Endothelial cell of umbilical vein (primary cell): Measurements from ENCODE around the gene SCGB2B2. TPM values are rescaled to one million over a fixed set of nuclear protein-coding genes. Genes with fewer than 3 reads are reported as not detected.

ENCODE experiments used
- BruUV-seq: library from RNA; stranded (reverse); fragments of 400-500 nt; replicated peaks from 2 replicates; lab custom pipeline; 2021; lab: Mats Ljungman, UMichigan
- CTCF ChIA-PET: fragments of 300-600, 350-600 bp; sonication (Branson Sonifier 250); formaldehyde crosslinking; loops from one replicate; lab custom pipeline; 2021; ENCODE audit warnings: antibody characterized with exemption, inconsistent platforms; lab: Charles Lee
- POLR2A ChIA-PET: fragments of 300-600, 350-600 bp; sonication (Branson Sonifier 250); formaldehyde crosslinking; loops from one replicate; lab custom pipeline; 2021; ENCODE audit warnings: antibody characterized with exemption, inconsistent platforms; lab: Charles Lee
- DNase-seq: peaks from one replicate; pipeline ENCODE4 v3.0.0-alpha.2; 2011; ENCODE audit warnings: low read depth, low spot score
- FAIRE-seq: peaks from 2 replicates; lab custom pipeline; 2011; peaks lifted over from hg19 to GRCh38; lab: Jason Lieb, UNC
- H2AFZ ChIP-seq: 2 replicates; pipeline ENCODE4 v1.6.0; 2012; ENCODE audit warnings: low read depth, low read length, control low read depth, inconsistent platforms
- H3K27ac ChIP-seq: 2 replicates; pipeline ENCODE4 v1.5.1; 2011; ENCODE audit warnings: low read depth, mild to moderate bottlenecking, control low read depth, low read length, moderate library complexity; ENCODE audit not compliant: insufficient read depth
- H3K27me3 ChIP-seq, 2 experiments: 2 replicates each; pipeline versions ENCODE4 v1.6.0 to v1.6.1; 2011; ENCODE audit warnings: low read length in 2 of 2, mixed read lengths in 1 of 2; ENCODE audit not compliant: control insufficient read depth in 2 of 2, insufficient read depth in 2 of 2
- H3K36me3 ChIP-seq, 2 experiments: 2 replicates in 1 of 2; 3 replicates in 1 of 2; pipeline ENCODE4 v1.5.1; 2011; ENCODE audit warnings: low read length in 2 of 2, mild to moderate bottlenecking in 1 of 2, moderate library complexity in 1 of 2; ENCODE audit not compliant: control insufficient read depth in 2 of 2, insufficient read depth in 2 of 2; ENCODE audit errors: extremely low read depth in 1 of 2
- H3K4me1 ChIP-seq: 3 replicates; pipeline ENCODE4 v1.5.1; 2011; ENCODE audit warnings: mild to moderate bottlenecking, low read length; ENCODE audit not compliant: control insufficient read depth, insufficient read depth; ENCODE audit errors: extremely low read depth
- H3K4me2 ChIP-seq: 2 replicates; pipeline ENCODE4 v1.6.1; 2011; ENCODE audit warnings: low read length, control low read depth, mixed read lengths; ENCODE audit not compliant: insufficient read depth
- H3K4me3 ChIP-seq, 3 experiments: fragments of 200-600 bp in 1 of 3; sonication (generic), shearing (Covaris generic) in 1 of 3; replicated peaks in 1 of 3; 2 replicates each; pipeline ENCODE4 v1.5.1; 2011 to 2016; ENCODE audit warnings: control low read depth in 3 of 3, low read length in 3 of 3, mild to moderate bottlenecking in 2 of 3, inconsistent platforms in 1 of 3, low read depth in 1 of 3, moderate library complexity in 1 of 3; ENCODE audit not compliant: insufficient read depth in 1 of 3
- H3K79me2 ChIP-seq: 2 replicates; pipeline ENCODE4 v1.6.0; 2012; ENCODE audit warnings: low read length, inconsistent platforms; ENCODE audit not compliant: control insufficient read depth, insufficient read depth
- H3K9ac ChIP-seq: replicated peaks from 2 replicates; pipeline ENCODE3; 2011; ENCODE audit warnings: low read length, control low read depth; ENCODE audit not compliant: insufficient read depth; ENCODE audit errors: extremely low read depth
- H3K9me1 ChIP-seq: replicated peaks from 3 replicates; pipeline ENCODE4 v1.6.0; 2011; ENCODE audit warnings: mild to moderate bottlenecking, low read length; ENCODE audit not compliant: control insufficient read depth, insufficient read depth; ENCODE audit errors: extremely low read depth
- H3K9me3 ChIP-seq: replicated peaks from 2 replicates; pipeline ENCODE4 v1.5.1; 2012; ENCODE audit warnings: low read length, inconsistent platforms; ENCODE audit not compliant: control insufficient read depth, insufficient read depth
- H4K20me1 ChIP-seq: replicated peaks from 2 replicates; pipeline ENCODE3; 2011; ENCODE audit warnings: mild to moderate bottlenecking, low read length; ENCODE audit not compliant: control insufficient read depth, insufficient read depth; ENCODE audit errors: extremely low read depth
- EZH2 ChIP-seq: IDR thresholded peaks from 2 replicates; pipeline ENCODE4 v1.6.1; 2012; ENCODE audit warnings: borderline replicate concordance, low read depth, mild to moderate bottlenecking, moderate library complexity, low read length, inconsistent platforms; ENCODE audit not compliant: severe bottlenecking
- FOS ChIP-seq: IDR thresholded peaks from 2 replicates; pipeline ENCODE4 v1.6.1; 2011; ENCODE audit warnings: mild to moderate bottlenecking, low read length, moderate library complexity, borderline replicate concordance; ENCODE audit not compliant: insufficient read depth
- GATA2 ChIP-seq: IDR thresholded peaks from 2 replicates; pipeline ENCODE4 v1.7.0; 2011; ENCODE audit warnings: low read depth, mild to moderate bottlenecking, moderate library complexity, mixed read lengths, low read length; ENCODE audit not compliant: insufficient read length, insufficient read depth
- JUN ChIP-seq: IDR thresholded peaks from 2 replicates; pipeline ENCODE4 v1.6.1; 2011; ENCODE audit warnings: borderline replicate concordance, low read depth; ENCODE audit not compliant: insufficient read length, insufficient read depth
- MAX ChIP-seq: IDR thresholded peaks from 2 replicates; pipeline ENCODE4 v1.6.1; 2011; ENCODE audit not compliant: insufficient read depth, insufficient read length
- MYC ChIP-seq: IDR thresholded peaks from one replicate; pipeline ENCODE4 v1.6.1; 2011; ENCODE audit warnings: mild to moderate bottlenecking, low read depth, low read length
- POLR2A ChIP-seq: IDR thresholded peaks from 2 replicates; pipeline ENCODE4 v1.6.1; 2012; ENCODE audit warnings: low read depth, mild to moderate bottlenecking, control low read depth, low read length
- POLR2AphosphoS5 ChIP-seq: IDR thresholded peaks from 2 replicates; pipeline ENCODE4 v1.6.1; 2012; ENCODE audit warnings: low read depth, mild to moderate bottlenecking, control low read depth, low read length, moderate library complexity; ENCODE audit not compliant: insufficient read depth
- dilution Hi-C: fragments of 300-500 bp; cut with MboI; formaldehyde crosslinking; loops from one replicate; pipeline ENCODE4 v1.15.0; 2019; ENCODE audit warnings: low sequenced_read_pairs; ENCODE audit not compliant: extremely low pct_ligation_motif_present
- intact Hi-C: fragments of 100-400 bp; cut with micrococcal nuclease; formaldehyde crosslinking; loops from one replicate; pipeline ENCODE4 v1.10.0; 2022
- polyA plus RNA-seq, 4 experiments: library from polyadenylated mRNA; depleted of rRNA in 3 of 4; stranded (reverse) in 3 of 4; unstranded in 1 of 4; fragments of >200 nt; gene quantifications; 2 replicates each; pipeline versions ENCODE4 v1.2.1 to v1.2.3, GENCODE V29; 2011 to 2012; ENCODE audit warnings: missing spikeins in 1 of 4
- total RNA-seq: library from RNA; stranded (reverse); gene quantifications from 2 replicates; pipeline ENCODE4 v1.2.3, GENCODE V29; 2021
- TF ChIP-seq, protein P1 (sequence below), 2 donors: IDR thresholded peaks; 1 replicate in 1 of 2; 2 replicates in 1 of 2; pipeline ENCODE4 v1.5.1; 2011; ENCODE audit warnings: low read length in 2 of 2, mild to moderate bottlenecking in 2 of 2, moderate library complexity in 2 of 2, control low read depth in 1 of 2, inconsistent platforms in 1 of 2, low read depth in 1 of 2; ENCODE audit not compliant: insufficient read depth in 1 of 2; ENCODE audit errors: extremely low read depth in 1 of 2

SCGB2B2 gene
- total and polyA plus RNA-seq, 2 donors (not counting 3 experiments of a cell fraction or from before 2014, with no cell fraction given) = 0.07 to 0.49 TPM

DNA sequence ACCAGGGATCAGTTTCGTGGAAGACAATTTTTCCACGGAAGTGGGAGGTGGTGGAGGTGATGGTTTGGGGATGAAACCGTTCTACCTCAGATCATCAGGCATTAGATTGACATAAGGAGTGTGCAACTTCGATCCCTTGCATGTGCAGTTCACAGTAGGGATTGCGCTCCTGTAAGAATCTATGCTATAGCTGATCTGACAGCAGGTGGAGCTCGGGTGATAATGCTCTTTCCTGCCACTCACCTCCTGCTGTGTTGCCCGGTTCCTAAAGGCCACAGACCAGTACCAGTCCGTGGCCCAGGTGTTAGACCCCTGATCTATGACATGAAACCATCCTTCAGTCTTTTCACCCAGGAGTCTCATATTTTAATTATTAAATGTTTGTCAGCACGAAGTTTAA lies 4.5 kb upstream of the SCGB2B2 start:
- Histone ChIP-seq H3K79me2 (peaks cover 3% of the 10 kb centered on the region), H3K4me2 (no peak overlapping the region), H3K27me3 (no peaks in the 10 kb centered on the region), H3K9ac (no peak overlapping the region), H3K9me3 (peaks cover 9% of the 10 kb centered on the region), H3K4me3 (no peak overlapping the region), H4K20me1 (no peaks in the 10 kb centered on the region), H3K36me3 (peaks cover 12 to 17% of the 10 kb centered on the region in 2 experiments), H3K9me1 (no peaks in the 10 kb centered on the region), H3K27ac (no peak overlapping the region), H2AFZ (no peak overlapping the region), H3K4me1 (peaks cover 8% of the 10 kb centered on the region)
- DNase-seq (no peak), FAIRE-seq (no peak)
- no TSS peak for BruUV-seq
- dilution Hi-C loops (no loop called here), intact Hi-C loops (no loop called here)
- ChIA-PET CTCF (no interaction called here), POLR2A (no interaction called here)
- TF ChIP-seq MAX (no peak), JUN (no peak), GATA2 (no peak), FOS (no peak), POLR2A (no peak)

GRCh38 chr19:34678421-34678820 lies 1.5 kb upstream of the SCGB2B2 start:
- intact Hi-C loops (loop anchor here (2.0 kb wide), 1 partner anchor 34 kb away; no protein-coding TSS in a partner anchor), dilution Hi-C loops (no loop called here)
- Histone ChIP-seq H3K9me1 (no peaks in the 10 kb centered on the region), H3K79me2 (peaks cover 3% of the 10 kb centered on the region), H3K9me3 (no peaks in the 10 kb centered on the region), H3K36me3 (peaks cover 10 to 11% of the 10 kb centered on the region in 2 experiments), H3K4me3 (peak overlapping the region in 2 of 3 experiments; percentile 72), H3K27me3 (peaks cover 0 to 2% of the 10 kb centered on the region in 2 experiments), H3K4me1 (peaks cover 10% of the 10 kb centered on the region), H2AFZ (no peak overlapping the region), H3K9ac (no peak overlapping the region), H4K20me1 (no peaks in the 10 kb centered on the region), H3K27ac (no peak overlapping the region), H3K4me2 (peak overlapping the region; percentile 75)
- ChIA-PET CTCF (interaction anchor here (1.3 kb wide), 1 partner anchor 39 kb away, joined by 3 read pairs; no protein-coding TSS in a partner anchor), POLR2A (no interaction called here)
- FAIRE-seq (no peak), DNase-seq (no peak)
- TF ChIP-seq JUN (no peak), POLR2AphosphoS5 (no peak), GATA2 (no peak), FOS (no peak), EZH2 (no peak), POLR2A (no peak), MYC (no peak), MAX (no peak)
- TF ChIP-seq, protein P1, sequence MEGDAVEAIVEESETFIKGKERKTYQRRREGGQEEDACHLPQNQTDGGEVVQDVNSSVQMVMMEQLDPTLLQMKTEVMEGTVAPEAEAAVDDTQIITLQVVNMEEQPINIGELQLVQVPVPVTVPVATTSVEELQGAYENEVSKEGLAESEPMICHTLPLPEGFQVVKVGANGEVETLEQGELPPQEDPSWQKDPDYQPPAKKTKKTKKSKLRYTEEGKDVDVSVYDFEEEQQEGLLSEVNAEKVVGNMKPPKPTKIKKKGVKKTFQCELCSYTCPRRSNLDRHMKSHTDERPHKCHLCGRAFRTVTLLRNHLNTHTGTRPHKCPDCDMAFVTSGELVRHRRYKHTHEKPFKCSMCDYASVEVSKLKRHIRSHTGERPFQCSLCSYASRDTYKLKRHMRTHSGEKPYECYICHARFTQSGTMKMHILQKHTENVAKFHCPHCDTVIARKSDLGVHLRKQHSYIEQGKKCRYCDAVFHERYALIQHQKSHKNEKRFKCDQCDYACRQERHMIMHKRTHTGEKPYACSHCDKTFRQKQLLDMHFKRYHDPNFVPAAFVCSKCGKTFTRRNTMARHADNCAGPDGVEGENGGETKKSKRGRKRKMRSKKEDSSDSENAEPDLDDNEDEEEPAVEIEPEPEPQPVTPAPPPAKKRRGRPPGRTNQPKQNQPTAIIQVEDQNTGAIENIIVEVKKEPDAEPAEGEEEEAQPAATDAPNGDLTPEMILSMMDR (IDR thresholded peaks at IDR 0.05; ENCODE audit: extremely low read depth in 1 of 2, insufficient read depth in 1 of 2, low read depth in 1 of 2, low read length in 2 of 2) = no peak
- BruUV-seq = no TSS peak
